Measurements from ENCODE around the gene TICAM2. TPM values are rescaled to one million over a fixed set of nuclear protein-coding genes. Genes with fewer than 3 reads are reported as not detected.

TICAM2 gene
- total and polyA plus RNA-seq, 2 of the 8 experiments (the other 6 are each of a cell fraction or from before 2014, with no cell fraction given), result 0.02 TPM; not detected in 1

DNA sequence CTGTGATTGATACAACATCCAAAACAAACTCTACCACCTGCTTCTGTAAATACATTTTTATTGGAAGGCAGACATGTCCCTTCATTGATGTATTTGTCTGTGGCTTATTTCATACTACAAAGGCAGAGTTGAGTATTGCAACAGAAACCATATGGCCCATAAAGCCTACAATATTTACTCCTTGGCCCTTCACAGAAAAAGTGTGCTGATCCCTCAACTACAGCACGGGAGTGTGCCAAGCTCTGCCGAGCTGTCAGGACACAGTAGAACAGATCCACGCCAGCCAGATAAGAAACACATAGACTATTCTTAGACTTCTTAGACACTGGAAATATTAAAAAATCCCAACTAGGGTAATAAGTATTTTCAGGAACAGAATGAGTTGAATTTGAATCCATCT is 13.2 kb downstream of the TICAM2 start:
- Histone ChIP-seq H3K18ac (ENCODE audit: extremely low read depth, low read length) (no peak overlapping the region), H3K36me3 (ENCODE audit: control insufficient read depth in 2 of 4, insufficient read depth in 4 of 4, low read length in 3 of 4) (no peaks in the 10 kb centered on the region), H3K9ac (replicated peaks in 1 of 4; ENCODE audit: extremely low read depth in 1 of 4, low read depth in 3 of 4, low read length in 3 of 4) (no peak overlapping the region), H2BK15ac (ENCODE audit: low read length) (no peak overlapping the region), H4K5ac (ENCODE audit: insufficient read length, low read depth, low read length) (no peak overlapping the region), H2AK5ac (ENCODE audit: low read depth, low read length) (no peak overlapping the region), H4K20me1 (replicated peaks in 1 of 2; ENCODE audit: control insufficient read depth in 1 of 2, insufficient read depth in 2 of 2, low read length in 2 of 2) (no peaks in the 10 kb centered on the region), H3K4me1 (replicated peaks in 1 of 4; ENCODE audit: control insufficient read depth in 3 of 4, insufficient read depth in 4 of 4, low read length in 3 of 4) (no peaks in the 10 kb centered on the region), H3K56ac (replicated peaks; ENCODE audit: insufficient read length, low read depth, low read length) (no peak overlapping the region), H3K14ac (ENCODE audit: insufficient read length) (no peak overlapping the region), H2BK5ac (ENCODE audit: low read depth, low read length) (no peak overlapping the region), H3K4ac (replicated peaks; ENCODE audit: insufficient read length, low read depth, low read length) (no peak overlapping the region), H3K27me3 (replicated peaks in 1 of 4; ENCODE audit: control insufficient read depth in 3 of 4, extremely low read depth in 1 of 4, insufficient read depth in 3 of 4, low read length in 3 of 4) (no peaks in the 10 kb centered on the region), H4K8ac (ENCODE audit: extremely low read depth, insufficient read depth, low read length) (no peak overlapping the region), H3K23ac (ENCODE audit: insufficient read length) (no peak overlapping the region), H2BK20ac (ENCODE audit: low read length) (no peak overlapping the region), H2AFZ (ENCODE audit: low read length) (no peak overlapping the region), H4K91ac (replicated peaks; ENCODE audit: insufficient read length, low read length) (no peak overlapping the region), H3K4me2 (ENCODE audit: insufficient read depth in 1 of 2, low read depth in 2 of 2, low read length in 2 of 2) (no peak overlapping the region), H2BK120ac (replicated peaks; ENCODE audit: low read depth, low read length) (no peak overlapping the region), H3K27ac (ENCODE audit: low read depth, low read length) (no peak overlapping the region), H3K79me1 (ENCODE audit: low read depth, low read length) (no peaks in the 10 kb centered on the region), H2BK12ac (ENCODE audit: low read depth, low read length) (no peak overlapping the region), H3K79me2 (ENCODE audit: control insufficient read depth in 1 of 2, insufficient read depth in 2 of 2, low read length in 2 of 2) (no peaks in the 10 kb centered on the region), H3K4me3 (ENCODE audit: extremely low read depth in 1 of 4, insufficient read depth in 2 of 4, low read depth in 3 of 4, low read length in 4 of 4) (no peak overlapping the region), H3K23me2 (ENCODE audit: low read depth, low read length) (no peaks in the 10 kb centered on the region), H3K9me3 (ENCODE audit: insufficient read depth in 2 of 2, low read depth in 1 of 2, low read length in 1 of 2) (no peaks in the 10 kb centered on the region)
- DNase-seq (ENCODE audit: low read depth in 1 of 2, low spot score in 2 of 2) (no peak), FAIRE-seq (no peak)
- WGBS, 2 experiments (ENCODE audit: extremely low coverage in 1 of 2, insufficient coverage in 1 of 2, insufficient read length in 1 of 2, insufficient replicate concordance in 2 of 2, low coverage in 1 of 2, low lambda C conversion rate in 2 of 2, missing lambda C conversion rate in 1 of 2), result 84% methylated on average over 3 of the region's 3 CpGs; no CpG with 5 or more reads in 1 of the 2 experiments
- TF ChIP-seq, protein P1, sequence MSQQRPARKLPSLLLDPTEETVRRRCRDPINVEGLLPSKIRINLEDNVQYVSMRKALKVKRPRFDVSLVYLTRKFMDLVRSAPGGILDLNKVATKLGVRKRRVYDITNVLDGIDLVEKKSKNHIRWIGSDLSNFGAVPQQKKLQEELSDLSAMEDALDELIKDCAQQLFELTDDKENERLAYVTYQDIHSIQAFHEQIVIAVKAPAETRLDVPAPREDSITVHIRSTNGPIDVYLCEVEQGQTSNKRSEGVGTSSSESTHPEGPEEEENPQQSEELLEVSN (IDR thresholded peaks at IDR 0.05), result no peak
- TF ChIP-seq SIRT6 (IDR thresholded peaks at IDR 0.05; ENCODE audit: low read length) (no peak), TCF12 (IDR thresholded peaks at IDR 0.05; ENCODE audit: low read depth, low read length) (no peak), CBX8 (IDR thresholded peaks at IDR 0.05; ENCODE audit: borderline replicate concordance, low read depth, low read length) (no peak)
- ChIA-PET CTCF (ENCODE audit: partially characterized antibody) (interaction anchor here (0.9 to 1.4 kb wide), 2 partner anchors 16 to 18 kb away, joined by 3 read pairs; no protein-coding TSS in a partner anchor), POLR2A (ENCODE audit: partially characterized antibody) (no interaction called here)

All from H1 (cell line).